Mucosa of stomach (tissue), 1 donor: ENCODE results near the gene EPB41.
"Not testable (repeated sequence)": the region's sequence is repeated elsewhere in the genome, so short reads cannot be mapped to it uniquely, and the experiment has no call there.

Source experiments
- H3K27me3 ChIP-seq: one replicate; pipeline ENCODE4 v1.7.0; 2013; ENCODE audit warnings: mild to moderate bottlenecking, low read length; ENCODE audit not compliant: control insufficient read depth, insufficient read depth
- H3K36me3 ChIP-seq: one replicate; pipeline ENCODE4 v1.7.0; 2013; ENCODE audit warnings: low read length; ENCODE audit not compliant: control insufficient read depth, insufficient read depth
- H3K4me1 ChIP-seq: one replicate; pipeline ENCODE4 v1.7.0; 2013; ENCODE audit warnings: mild to moderate bottlenecking, low read length; ENCODE audit not compliant: control insufficient read depth, insufficient read depth
- H3K4me3 ChIP-seq: one replicate; pipeline ENCODE4 v1.7.0; 2013; ENCODE audit warnings: low read length
- H3K9ac ChIP-seq: one replicate; pipeline ENCODE4 v1.7.0; 2013; ENCODE audit warnings: mild to moderate bottlenecking, low read length, moderate library complexity
- H3K9me3 ChIP-seq: one replicate; pipeline ENCODE4 v1.7.0; 2013; ENCODE audit warnings: mild to moderate bottlenecking, low read length, moderate library complexity; ENCODE audit not compliant: control insufficient read depth
- donor health status: Pancreatic carcinoma.

Gene EPB41

DNA sequence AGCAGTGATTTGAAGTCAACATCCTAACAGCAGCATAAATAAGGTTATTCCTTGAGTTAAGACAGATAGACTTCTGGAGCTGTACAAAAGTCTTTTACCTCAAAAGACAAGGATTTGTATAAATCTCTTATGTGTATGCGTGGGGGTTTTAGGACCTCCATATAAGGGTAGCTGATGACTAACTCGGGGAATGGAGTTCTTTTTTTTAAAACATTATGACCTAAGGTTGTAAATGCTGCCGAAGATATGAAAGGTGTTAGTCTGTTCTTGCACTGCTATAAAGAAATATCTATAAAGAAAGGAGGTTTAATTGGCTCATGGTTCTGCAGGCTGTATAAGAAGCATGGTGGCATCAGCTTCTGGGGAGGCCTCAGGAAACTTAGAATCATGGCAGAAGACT, 90.4 kb downstream of the EPB41 start:
- Histone ChIP-seq H3K9ac (no peak overlapping the region), H3K4me1 (no peaks in the 10 kb centered on the region), H3K4me3 (no peak overlapping the region), H3K27me3 (no peaks in the 10 kb centered on the region), H3K9me3 (no peaks in the 10 kb centered on the region), H3K36me3 (no peaks in the 10 kb centered on the region)

DNA sequence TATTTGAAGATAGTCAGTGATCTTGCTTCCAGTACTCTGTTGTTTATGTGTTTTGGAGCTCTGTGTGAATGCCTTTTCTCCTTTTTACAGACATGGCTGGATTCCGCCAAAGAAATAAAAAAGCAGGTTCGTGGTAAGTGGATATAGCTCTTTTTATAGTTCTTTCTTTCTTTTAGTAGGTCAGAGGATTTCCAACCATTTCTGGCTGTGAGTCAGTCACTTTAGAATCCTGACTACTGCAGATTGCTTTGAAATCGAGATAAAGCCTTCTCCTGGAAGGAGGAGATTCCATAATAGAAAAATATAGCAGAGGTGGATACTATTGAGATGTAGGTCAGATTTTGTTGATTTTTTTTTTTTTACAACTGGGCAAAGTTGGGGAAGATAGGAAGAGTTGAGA, 97.4 kb downstream of the EPB41 start:
- Histone ChIP-seq H3K4me3 (no peak overlapping the region), H3K9me3 (no peaks in the 10 kb centered on the region), H3K27me3 (no peaks in the 10 kb centered on the region), H3K4me1 (no peaks in the 10 kb centered on the region), H3K36me3 (no peaks in the 10 kb centered on the region), H3K9ac (no peak overlapping the region)

DNA sequence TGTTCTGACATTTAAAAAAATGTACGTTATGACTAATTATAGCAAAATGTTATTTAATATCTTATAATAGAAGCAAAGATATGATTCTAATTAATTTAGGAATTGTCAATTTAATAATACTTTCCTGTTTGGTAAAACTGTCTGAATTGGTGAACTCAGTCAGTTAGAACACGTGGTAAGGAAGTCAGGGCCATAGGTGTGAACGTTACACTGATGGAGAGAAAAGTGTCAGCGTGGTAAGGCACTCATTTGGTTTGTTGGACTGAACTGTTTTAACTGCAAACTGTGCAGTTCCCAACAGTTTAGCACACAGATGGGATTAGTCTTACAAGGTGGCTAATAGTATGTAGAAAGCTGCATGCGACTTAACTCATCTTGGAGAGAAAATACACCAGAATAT, 102.9 kb downstream of the EPB41 start:
- H3K4me3 ChIP-seq = no peak overlapping the region
- H3K36me3 ChIP-seq = no peaks in the 10 kb centered on the region
- no peaks in the 10 kb centered on the region for H3K9me3 ChIP-seq
- no peaks in the 10 kb centered on the region for H3K27me3 ChIP-seq
- no peaks in the 10 kb centered on the region for H3K4me1 ChIP-seq
- no peak overlapping the region for H3K9ac ChIP-seq

DNA sequence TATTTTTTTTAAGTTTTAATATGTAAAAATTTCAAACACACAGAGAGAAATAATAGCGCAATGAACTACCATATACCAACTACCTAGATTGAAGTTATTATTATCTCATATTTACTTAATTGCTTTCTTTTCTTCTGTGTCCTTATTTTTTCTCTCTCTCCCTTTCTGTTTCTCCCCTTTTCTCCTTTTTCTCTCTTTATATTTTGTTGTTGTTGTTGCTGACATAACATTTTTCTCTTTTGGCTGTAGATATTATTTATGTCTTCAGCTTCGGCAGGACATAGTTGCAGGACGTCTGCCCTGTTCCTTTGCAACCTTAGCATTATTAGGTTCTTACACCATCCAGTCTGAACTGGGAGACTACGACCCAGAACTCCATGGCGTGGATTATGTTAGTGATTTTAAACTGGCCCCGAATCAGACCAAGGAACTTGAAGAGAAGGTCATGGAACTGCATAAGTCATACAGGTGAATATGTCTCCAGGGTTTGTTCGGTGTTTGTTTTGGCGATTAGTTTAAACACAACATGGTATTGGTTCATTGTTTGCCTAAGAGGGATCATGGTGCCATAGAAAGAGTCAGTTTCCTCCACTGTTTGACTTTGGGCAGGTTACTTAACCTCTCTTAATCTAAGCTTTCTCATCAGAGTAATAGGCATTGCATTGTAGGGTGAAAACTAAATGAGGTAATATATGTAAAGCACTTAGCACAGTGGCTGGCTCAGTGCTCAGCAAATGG, 103.8 kb downstream of the EPB41 start:
- Histone ChIP-seq H3K4me1 (no peaks in the 10 kb centered on the region), H3K4me3 (no peak overlapping the region), H3K9me3 (no peaks in the 10 kb centered on the region), H3K27me3 (no peaks in the 10 kb centered on the region), H3K9ac (no peak overlapping the region), H3K36me3 (no peaks in the 10 kb centered on the region)

DNA sequence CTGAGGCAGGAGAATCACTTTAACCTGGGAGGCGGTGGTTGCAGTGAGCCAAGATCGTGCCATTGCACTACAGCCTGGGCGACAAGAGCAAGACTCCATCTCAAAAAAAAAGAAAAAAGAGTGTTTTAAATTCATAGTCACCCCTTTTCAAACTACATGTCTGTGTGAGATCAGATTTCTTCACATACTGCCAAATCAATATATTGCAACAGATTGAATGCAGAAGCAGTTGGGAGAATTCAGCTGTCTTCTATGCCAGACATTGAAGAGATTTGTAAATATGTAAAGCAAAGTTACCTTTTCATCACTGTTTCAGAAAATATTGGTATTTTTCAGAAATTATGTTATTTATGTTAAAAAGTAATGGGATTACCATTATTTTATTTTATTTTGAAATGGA, 108.3 kb downstream of the EPB41 start:
- Histone ChIP-seq H3K9ac (no peak overlapping the region), H3K9me3 (no peaks in the 10 kb centered on the region), H3K4me3 (no peak overlapping the region), H3K27me3 (no peaks in the 10 kb centered on the region), H3K4me1 (no peaks in the 10 kb centered on the region), H3K36me3 (no peaks in the 10 kb centered on the region)

DNA sequence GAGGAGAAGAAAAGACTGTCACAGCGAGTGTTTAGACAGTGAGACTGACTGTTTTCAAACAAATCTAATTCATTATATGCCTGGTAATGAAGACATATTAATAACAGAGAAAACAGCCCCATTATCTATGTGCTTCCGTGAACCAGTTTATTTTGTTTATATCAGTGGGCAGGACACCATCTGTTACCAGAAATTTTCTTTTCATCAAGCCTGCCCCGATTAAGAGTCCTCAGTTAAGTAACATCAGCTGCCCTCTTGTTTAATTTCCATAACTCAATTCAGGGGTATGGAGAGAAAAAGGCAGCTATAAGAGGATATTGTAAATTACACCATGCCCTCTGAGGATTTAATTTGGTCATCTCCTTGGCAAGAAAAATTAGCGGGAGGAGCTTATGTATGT, 115.3 kb downstream of the EPB41 start:
- Histone ChIP-seq H3K36me3 (no peaks in the 10 kb centered on the region), H3K4me1 (no peaks in the 10 kb centered on the region), H3K9me3 (no peaks in the 10 kb centered on the region), H3K4me3 (no peak overlapping the region), H3K27me3 (no peaks in the 10 kb centered on the region), H3K9ac (no peak overlapping the region)

DNA sequence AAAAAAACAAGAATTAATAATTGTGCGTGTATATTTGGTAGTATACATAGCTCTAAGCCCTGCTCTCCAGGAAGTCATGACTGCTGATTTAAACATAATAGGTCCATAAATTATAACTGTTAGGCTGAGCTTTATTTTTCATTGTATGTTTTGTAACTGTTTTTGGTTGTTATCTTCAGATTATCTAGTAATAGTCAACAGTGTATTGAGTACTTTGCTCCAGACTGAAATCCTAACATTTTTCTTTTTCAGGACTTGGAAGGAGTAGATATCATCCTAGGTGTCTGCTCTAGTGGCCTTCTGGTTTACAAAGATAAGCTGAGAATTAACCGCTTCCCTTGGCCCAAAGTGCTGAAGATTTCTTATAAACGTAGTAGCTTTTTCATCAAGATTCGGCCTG, 118.5 kb downstream of the EPB41 start:
- no peaks in the 10 kb centered on the region for H3K27me3 ChIP-seq
- H3K4me3 ChIP-seq = no peak overlapping the region
- H3K36me3 ChIP-seq = no peaks in the 10 kb centered on the region
- no peaks in the 10 kb centered on the region for H3K9me3 ChIP-seq
- no peak overlapping the region for H3K9ac ChIP-seq
- H3K4me1 ChIP-seq = no peaks in the 10 kb centered on the region

DNA sequence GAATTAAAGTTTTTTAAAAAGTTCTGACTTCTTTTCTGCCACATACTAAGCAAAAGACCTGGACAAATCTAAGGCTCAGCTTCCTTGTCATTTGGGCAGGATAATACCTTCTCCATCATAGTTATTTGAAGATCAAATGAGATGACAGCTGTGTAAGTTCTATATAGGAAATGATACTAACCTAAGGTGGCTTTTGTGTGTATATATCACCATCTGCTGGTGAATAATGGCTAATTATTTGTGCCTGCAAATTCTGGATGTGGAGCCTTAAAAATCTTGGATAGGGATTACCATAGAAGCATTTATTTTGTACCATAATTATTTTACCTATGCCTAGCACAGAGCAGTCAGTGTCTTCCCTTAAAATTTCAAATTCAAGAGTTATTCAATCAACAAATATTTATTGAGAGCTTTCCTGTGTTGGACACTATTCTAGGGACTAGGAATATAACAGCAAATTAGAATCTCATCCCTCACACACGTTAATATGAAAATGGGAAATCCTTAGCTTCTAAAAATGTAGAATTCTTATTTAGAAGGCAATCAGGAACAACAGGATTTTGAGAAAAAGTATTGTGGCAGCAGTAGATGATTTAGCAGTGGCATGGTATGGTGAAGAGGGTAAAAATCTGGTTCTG, 119.6 kb downstream of the EPB41 start:
- H3K4me3 ChIP-seq = no peak overlapping the region
- no peak overlapping the region for H3K9ac ChIP-seq
- H3K27me3 ChIP-seq = no peaks in the 10 kb centered on the region
- no peaks in the 10 kb centered on the region for H3K4me1 ChIP-seq
- no peaks in the 10 kb centered on the region for H3K36me3 ChIP-seq
- no peaks in the 10 kb centered on the region for H3K9me3 ChIP-seq

DNA sequence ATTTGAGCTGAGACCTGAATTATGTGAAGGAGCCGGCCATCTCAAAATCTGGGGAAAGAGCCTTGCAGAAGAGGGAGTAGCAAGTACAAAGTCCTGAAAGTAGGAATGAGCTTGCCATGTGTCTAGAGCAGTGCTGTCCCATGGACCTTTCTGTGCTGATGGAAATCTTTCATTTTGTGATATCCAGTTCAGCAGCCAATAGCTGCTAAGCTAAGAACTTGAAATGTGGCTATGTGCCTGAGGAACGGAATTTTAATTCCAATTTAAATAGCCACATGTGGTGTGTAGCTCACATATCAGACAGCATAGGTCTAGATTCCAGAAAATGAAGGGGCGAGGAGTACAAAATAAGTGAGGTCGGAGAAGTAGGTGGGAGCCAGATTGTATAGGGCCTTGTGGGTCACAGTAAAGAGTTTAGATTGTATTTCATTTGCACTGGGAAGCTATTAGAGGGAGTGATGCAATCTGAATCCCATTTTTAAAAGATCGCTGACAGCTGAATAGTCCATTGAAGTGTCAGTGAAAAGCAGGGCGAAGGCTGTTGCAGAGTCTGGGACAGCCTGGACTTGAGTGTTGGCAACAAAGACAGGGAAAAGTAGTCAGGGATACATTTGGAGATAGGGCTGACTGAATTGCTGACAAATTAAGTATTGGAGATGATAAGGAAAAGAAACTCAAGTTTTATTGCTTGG, 129.1 kb downstream of the EPB41 start:
- H3K9me3 ChIP-seq = no peaks in the 10 kb centered on the region
- no peaks in the 10 kb centered on the region for H3K4me1 ChIP-seq
- no peaks in the 10 kb centered on the region for H3K36me3 ChIP-seq
- H3K4me3 ChIP-seq = no peak overlapping the region
- no peak overlapping the region for H3K9ac ChIP-seq
- no peaks in the 10 kb centered on the region for H3K27me3 ChIP-seq

DNA sequence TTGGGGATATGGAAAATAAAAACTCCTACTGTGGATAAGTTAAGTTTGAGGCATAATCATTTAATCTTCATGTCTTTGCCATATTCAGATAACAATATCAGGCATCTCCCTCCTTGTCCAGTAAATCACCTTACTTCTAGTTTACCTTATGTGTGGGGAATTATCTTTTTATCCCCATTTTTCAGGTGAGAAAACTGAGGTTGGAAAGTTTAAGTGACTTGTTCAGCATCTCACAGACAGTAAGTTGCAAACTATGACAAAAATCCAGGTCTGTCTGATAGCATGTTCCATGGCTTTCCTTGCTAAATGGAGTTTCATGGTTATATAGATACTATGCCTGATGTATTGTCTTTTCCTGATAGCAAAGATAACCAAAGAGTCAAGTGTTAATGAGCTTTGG, 129.6 kb downstream of the EPB41 start:
- H3K9ac ChIP-seq = no peak overlapping the region
- H3K4me1 ChIP-seq = no peaks in the 10 kb centered on the region
- H3K27me3 ChIP-seq = no peaks in the 10 kb centered on the region
- no peak overlapping the region for H3K4me3 ChIP-seq
- H3K36me3 ChIP-seq = no peaks in the 10 kb centered on the region
- H3K9me3 ChIP-seq = no peaks in the 10 kb centered on the region

DNA sequence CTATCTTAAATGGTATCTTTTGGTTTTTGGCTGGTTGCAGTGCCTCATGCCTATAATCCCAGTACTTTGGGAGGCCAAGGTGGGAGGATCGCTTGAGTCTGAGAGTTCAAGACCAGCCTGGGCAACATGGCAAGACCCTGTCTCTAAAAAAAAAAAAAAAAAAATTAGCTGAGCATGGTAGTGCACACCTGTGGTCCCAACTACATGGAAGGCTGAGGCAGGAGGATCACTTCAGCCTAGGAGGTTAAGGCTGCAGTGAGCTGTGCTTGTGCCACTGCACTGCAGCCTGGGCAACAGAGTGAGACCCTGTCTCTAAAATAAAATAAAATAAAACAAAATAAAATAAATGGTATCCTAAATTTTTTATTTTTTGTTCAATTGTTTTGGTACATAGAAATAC, 131.3 kb downstream of the EPB41 start:
- H3K9me3 ChIP-seq, H3K4me3 ChIP-seq, H3K27me3 ChIP-seq, H3K4me1 ChIP-seq, H3K9ac ChIP-seq, H3K36me3 ChIP-seq: not testable (repeated sequence)

DNA sequence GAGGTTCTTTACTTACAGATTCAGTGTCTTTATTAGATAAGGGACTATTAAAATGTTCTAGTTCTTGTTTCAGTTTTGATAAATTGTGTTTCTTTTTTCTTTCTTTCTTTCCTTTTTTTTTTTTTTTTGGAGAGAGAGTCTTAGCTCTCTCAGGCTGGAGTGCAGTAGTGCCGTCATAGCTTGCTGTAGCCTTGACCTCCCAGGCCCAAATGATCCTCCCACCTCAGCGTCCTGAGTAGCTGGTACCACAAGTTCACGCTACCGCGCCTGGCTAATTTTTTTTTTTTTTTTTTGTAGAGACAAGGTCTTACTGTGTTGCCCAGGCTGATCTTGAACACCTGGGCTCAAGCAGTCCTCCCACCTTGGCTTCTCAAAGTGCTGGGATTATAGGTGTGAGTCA, 132.8 kb downstream of the EPB41 start:
- no peaks in the 10 kb centered on the region for H3K36me3 ChIP-seq

More for the DNA sequence above, 132.8 kb downstream of the EPB41 start:
- Histone ChIP-seq H3K4me1 (no peaks in the 10 kb centered on the region), H3K9ac (no peak overlapping the region), H3K9me3 (no peaks in the 10 kb centered on the region), H3K27me3 (no peaks in the 10 kb centered on the region), H3K4me3 (no peak overlapping the region)
